Measurements from ENCODE around the gene ABCC1.
"Not testable (repeated sequence)": the region's sequence is repeated elsewhere in the genome, so short reads cannot be mapped to it uniquely, and the experiment has no call there.

Gene ABCC1

DNA sequence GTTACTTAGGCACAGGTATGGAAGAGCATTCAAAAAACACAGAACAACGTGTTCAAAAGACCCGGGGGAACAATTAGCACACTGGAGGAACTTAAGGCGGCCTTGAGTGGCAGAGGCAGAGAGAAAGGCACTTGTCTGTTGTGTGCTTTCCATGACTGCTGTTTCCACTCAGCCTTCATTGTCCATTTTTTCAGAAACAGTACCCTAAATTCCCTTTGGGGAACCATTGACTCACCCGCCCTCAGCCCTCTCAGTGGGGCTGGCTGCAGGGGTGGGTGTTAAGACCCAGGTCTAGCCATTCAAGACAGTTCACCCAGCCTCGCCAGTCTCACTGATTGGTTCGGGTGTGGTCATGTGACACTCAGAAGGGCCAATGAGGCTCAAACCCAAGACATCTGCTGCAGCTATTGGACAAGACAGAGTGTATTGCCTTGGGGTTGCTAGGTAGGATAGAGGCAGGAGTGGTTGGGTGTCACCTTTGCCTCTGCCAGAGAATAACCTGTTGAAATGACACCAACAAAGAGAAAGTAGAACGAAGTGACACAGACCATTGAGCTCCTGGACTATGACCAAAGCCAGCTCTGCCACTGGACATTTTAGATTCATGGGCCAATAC is 41.4 kb upstream of the ABCC1 start:
- no peaks in the 10 kb centered on the region for H3K4me1 Mint-ChIP-seq
- no peaks in the 10 kb centered on the region for H3K36me3 Mint-ChIP-seq (ENCODE audit: low read depth)
- H3K27ac Mint-ChIP-seq: no peak overlapping the region
- no peaks in the 10 kb centered on the region for H3K9me3 Mint-ChIP-seq
- no peaks in the 10 kb centered on the region for H3K27me3 Mint-ChIP-seq (ENCODE audit: low read depth, poor library complexity)
- TF ChIP-seq, protein P1, sequence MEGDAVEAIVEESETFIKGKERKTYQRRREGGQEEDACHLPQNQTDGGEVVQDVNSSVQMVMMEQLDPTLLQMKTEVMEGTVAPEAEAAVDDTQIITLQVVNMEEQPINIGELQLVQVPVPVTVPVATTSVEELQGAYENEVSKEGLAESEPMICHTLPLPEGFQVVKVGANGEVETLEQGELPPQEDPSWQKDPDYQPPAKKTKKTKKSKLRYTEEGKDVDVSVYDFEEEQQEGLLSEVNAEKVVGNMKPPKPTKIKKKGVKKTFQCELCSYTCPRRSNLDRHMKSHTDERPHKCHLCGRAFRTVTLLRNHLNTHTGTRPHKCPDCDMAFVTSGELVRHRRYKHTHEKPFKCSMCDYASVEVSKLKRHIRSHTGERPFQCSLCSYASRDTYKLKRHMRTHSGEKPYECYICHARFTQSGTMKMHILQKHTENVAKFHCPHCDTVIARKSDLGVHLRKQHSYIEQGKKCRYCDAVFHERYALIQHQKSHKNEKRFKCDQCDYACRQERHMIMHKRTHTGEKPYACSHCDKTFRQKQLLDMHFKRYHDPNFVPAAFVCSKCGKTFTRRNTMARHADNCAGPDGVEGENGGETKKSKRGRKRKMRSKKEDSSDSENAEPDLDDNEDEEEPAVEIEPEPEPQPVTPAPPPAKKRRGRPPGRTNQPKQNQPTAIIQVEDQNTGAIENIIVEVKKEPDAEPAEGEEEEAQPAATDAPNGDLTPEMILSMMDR (IDR thresholded peaks at IDR 0.05): no peak
- DNase-seq: no peak
- H3K4me3 Mint-ChIP-seq: no peak overlapping the region

DNA sequence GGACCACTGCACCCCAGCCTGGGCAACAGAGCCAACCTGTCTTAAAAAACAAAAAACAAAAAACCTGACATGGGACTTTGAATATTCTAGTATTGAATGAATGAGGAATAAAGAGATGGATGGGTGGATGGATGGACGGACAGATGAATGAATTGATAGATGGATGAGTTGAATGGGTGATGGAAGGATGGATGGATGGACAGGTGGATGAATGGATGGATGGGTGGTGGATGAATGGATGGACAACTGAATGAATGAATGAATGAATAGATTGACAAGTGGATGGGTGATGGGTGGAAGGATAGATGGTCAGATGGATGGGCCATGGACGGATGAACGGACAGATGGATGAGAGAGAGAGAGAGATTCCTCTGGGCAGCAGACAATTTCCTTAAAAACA is 38.2 kb upstream of the ABCC1 start:
- H3K36me3 Mint-ChIP-seq (ENCODE audit: low read depth): no peaks in the 10 kb centered on the region
- no peak overlapping the region for H3K27ac Mint-ChIP-seq
- no peak overlapping the region for H3K4me3 Mint-ChIP-seq
- H3K27me3 Mint-ChIP-seq (ENCODE audit: low read depth, poor library complexity): no peaks in the 10 kb centered on the region
- TF ChIP-seq, protein P1 (IDR thresholded peaks at IDR 0.05): no peak
- DNase-seq: no peak
- peaks cover 9% of the 10 kb centered on the region for H3K9me3 Mint-ChIP-seq
- no peaks in the 10 kb centered on the region for H3K4me1 Mint-ChIP-seq

DNA sequence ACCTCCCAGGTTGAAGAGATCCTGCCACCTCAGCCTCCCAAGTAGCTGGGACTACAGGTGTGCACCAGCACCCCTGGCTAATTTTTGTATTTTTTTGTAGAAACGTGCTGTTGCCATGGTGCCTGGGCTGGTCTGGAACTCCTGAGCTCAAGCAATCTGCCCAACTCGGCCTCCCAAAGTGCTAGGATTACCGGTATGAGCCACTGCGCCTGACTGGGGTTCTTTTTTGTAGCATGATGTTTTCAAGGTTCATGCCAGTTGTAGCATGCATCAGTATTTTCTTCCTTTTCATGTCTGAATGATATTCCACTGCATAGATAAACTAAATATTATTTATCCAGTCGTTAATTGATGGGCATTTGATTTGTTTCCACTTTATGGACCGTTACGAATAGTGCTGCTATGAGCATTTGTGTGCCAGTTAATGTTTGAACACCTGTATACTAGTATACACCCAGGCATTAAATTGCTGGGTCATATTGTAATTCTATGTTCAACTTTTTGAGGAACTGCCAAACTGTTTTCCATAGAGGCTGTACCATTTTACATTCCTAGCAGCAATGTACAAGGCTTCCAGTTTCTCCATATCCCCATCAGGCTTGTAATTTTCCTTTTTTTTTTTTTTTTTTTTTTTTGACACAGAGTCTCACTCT is 36.2 kb upstream of the ABCC1 start:
- H3K4me1 Mint-ChIP-seq: no peaks in the 10 kb centered on the region
- H3K4me3 Mint-ChIP-seq: no peak overlapping the region
- no peaks in the 10 kb centered on the region for H3K27me3 Mint-ChIP-seq (ENCODE audit: low read depth, poor library complexity)
- no peak overlapping the region for H3K27ac Mint-ChIP-seq
- peaks cover 16% of the 10 kb centered on the region for H3K9me3 Mint-ChIP-seq
- DNase-seq: no peak
- H3K36me3 Mint-ChIP-seq (ENCODE audit: low read depth): no peaks in the 10 kb centered on the region
- TF ChIP-seq, protein P1 (IDR thresholded peaks at IDR 0.05): no peak

DNA sequence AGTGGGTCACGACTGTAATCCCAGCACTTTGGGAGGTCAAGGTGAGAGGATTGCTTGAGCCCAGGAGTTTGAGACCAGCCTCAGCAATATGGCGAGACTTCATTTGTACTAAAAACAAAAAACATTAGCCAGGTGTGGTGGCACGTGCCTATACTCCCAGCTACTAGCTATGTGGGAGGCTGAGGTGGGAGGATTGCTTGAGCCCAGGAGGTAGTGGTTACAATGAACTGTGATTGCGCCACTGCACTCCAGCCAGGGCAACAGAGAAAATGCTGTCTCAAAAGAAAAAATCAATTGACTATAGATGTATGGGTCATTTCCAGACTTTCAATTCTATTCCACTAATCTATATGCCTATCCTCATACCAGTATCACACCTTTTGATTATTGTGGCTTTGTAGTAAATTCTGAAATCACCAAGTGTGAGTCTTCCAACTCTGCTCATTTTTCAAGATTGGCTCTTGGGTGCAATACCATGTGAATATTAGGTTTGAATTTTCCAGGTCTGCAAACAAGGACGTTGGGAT is 33.8 kb upstream of the ABCC1 start:
- Mint-ChIP-seq H3K36me3 (ENCODE audit: low read depth) (no peaks in the 10 kb centered on the region), H3K27ac (no peak overlapping the region), H3K4me1 (no peaks in the 10 kb centered on the region), H3K9me3 (peaks cover 20% of the 10 kb centered on the region), H3K27me3 (ENCODE audit: low read depth, poor library complexity) (no peaks in the 10 kb centered on the region), H3K4me3 (no peak overlapping the region)
- TF ChIP-seq, protein P1 (IDR thresholded peaks at IDR 0.05): no peak
- DNase-seq: no peak

DNA sequence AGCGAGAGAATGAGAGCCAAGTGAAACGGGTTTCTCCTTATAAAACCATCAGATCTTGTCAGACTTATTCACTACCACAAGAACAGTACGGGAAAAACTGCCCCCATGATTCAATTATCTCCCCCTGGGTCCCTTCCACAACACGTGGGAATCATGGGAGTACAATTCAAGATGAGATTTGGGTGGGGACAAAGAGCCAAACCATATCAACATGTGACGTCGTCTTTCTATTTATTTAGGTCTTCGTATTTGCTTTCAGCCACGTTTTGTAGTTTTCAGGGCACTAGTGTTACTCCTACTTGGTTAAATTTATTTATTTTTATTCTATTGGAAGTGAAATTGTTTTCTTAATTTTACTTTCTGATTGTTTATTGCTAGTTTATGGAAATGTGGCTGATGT is 33.1 kb upstream of the ABCC1 start:
- Mint-ChIP-seq H3K27ac (no peak overlapping the region), H3K36me3 (ENCODE audit: low read depth) (no peaks in the 10 kb centered on the region), H3K4me1 (no peaks in the 10 kb centered on the region), H3K4me3 (no peak overlapping the region), H3K9me3 (peaks cover 20% of the 10 kb centered on the region), H3K27me3 (ENCODE audit: low read depth, poor library complexity) (no peaks in the 10 kb centered on the region)
- TF ChIP-seq, protein P1 (IDR thresholded peaks at IDR 0.05): no peak
- no peak for DNase-seq

DNA sequence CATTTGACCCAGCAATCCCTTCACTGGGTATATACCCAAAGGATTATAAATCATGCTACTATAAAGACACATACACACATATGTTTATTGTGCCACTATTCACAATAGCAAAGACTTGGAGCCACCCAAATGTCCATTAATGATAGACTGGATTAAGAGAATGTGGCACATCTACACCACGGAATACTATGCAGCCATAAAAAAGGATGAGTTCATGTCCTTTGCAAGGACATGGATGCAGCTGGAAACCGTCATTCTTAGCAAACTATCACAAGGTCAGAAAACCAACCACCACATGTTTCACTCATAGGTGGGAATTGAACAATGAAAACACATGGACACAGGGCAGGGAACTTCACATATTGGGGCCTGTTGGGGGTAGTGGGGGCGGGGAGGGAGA is 31.1 kb upstream of the ABCC1 start:
- H3K4me1 Mint-ChIP-seq; H3K36me3 Mint-ChIP-seq (ENCODE audit: low read depth); H3K27ac Mint-ChIP-seq; DNase-seq; H3K27me3 Mint-ChIP-seq (ENCODE audit: low read depth, poor library complexity); H3K4me3 Mint-ChIP-seq: not testable (repeated sequence)
- peaks cover 20% of the 10 kb centered on the region for H3K9me3 Mint-ChIP-seq

Measured in nephron progenitor cell (in vitro differentiated cells).